Neuronal stem cell (in vitro differentiated cells): Measurements from ENCODE around the gene YIF1A.

Experiments
- DNase-seq: peaks from one replicate; pipeline ENCODE4 v3.0.0-alpha.2; 2013; ENCODE audit warnings: low spot score
- H2AFZ ChIP-seq: one replicate; pipeline ENCODE4 v1.6.1; 2013; ENCODE audit warnings: mild to moderate bottlenecking, low read length, inconsistent platforms
- H2AK5ac ChIP-seq: 2 replicates; pipeline ENCODE4 v1.6.1; 2013; ENCODE audit warnings: low read depth, mild to moderate bottlenecking, inconsistent platforms, low read length, moderate library complexity, mixed read lengths
- H2BK120ac ChIP-seq: 2 replicates; pipeline ENCODE4 v1.6.1; 2013; ENCODE audit warnings: low read depth, mild to moderate bottlenecking, inconsistent platforms, low read length, moderate library complexity, mixed read lengths
- H2BK12ac ChIP-seq: one replicate; pipeline ENCODE4 v1.6.1; 2013; ENCODE audit warnings: low read length, inconsistent platforms
- H2BK15ac ChIP-seq: 2 replicates; pipeline ENCODE4 v1.6.1; 2013; ENCODE audit warnings: mild to moderate bottlenecking, low read length, inconsistent platforms, mixed read lengths
- H2BK5ac ChIP-seq: one replicate; pipeline ENCODE4 v1.6.1; 2013; ENCODE audit warnings: inconsistent platforms, mild to moderate bottlenecking, low read length, moderate library complexity
- H3K14ac ChIP-seq: one replicate; pipeline ENCODE4 v1.6.1; 2013; ENCODE audit warnings: low read length, inconsistent platforms
- H3K18ac ChIP-seq: 2 replicates; pipeline ENCODE4 v1.6.1; 2013; ENCODE audit warnings: low read length, inconsistent platforms
- H3K23ac ChIP-seq: 2 replicates; pipeline ENCODE4 v1.6.1; 2013; ENCODE audit warnings: low read depth, mild to moderate bottlenecking, mixed read lengths, low read length, inconsistent platforms; ENCODE audit not compliant: poor library complexity
- H3K27ac ChIP-seq: replicated peaks from 3 replicates; pipeline ENCODE4 v1.5.1; 2013; ENCODE audit warnings: low read length, inconsistent platforms
- H3K27me3 ChIP-seq, 3 experiments: 2 replicates each; pipeline ENCODE4 v1.6.1; 2013; ENCODE audit warnings: low read length in 3 of 3, mild to moderate bottlenecking in 2 of 3, inconsistent platforms in 1 of 3, low read depth in 1 of 3, mixed read lengths in 1 of 3, moderate library complexity in 1 of 3; ENCODE audit not compliant: control insufficient read depth in 3 of 3, insufficient read depth in 3 of 3
- H3K36me3 ChIP-seq, 2 donors: replicated peaks in 1 of 2; 2 replicates each; pipeline ENCODE4 v1.6.1; 2013; ENCODE audit warnings: low read length in 2 of 2; ENCODE audit not compliant: control insufficient read depth in 2 of 2, insufficient read depth in 2 of 2
- H3K4ac ChIP-seq: 2 replicates; pipeline ENCODE4 v1.6.1; 2013; ENCODE audit warnings: inconsistent platforms, mild to moderate bottlenecking, low read length, moderate library complexity
- H3K4me1 ChIP-seq, 2 donors: 1 replicate in 1 of 2; 2 replicates in 1 of 2; pipeline ENCODE4 v1.6.1; 2013; ENCODE audit warnings: low read length in 2 of 2, low read depth in 1 of 2; ENCODE audit not compliant: control insufficient read depth in 2 of 2, insufficient read depth in 1 of 2
- H3K4me2 ChIP-seq: one replicate; pipeline ENCODE4 v1.6.1; 2013; ENCODE audit warnings: mild to moderate bottlenecking, low read length, inconsistent platforms; ENCODE audit not compliant: insufficient read depth, poor library complexity, severe bottlenecking
- H3K4me3 ChIP-seq, 2 donors: 2 replicates each; pipeline ENCODE4 v1.5.1; 2013; ENCODE audit warnings: low read length in 2 of 2, mild to moderate bottlenecking in 2 of 2, inconsistent platforms in 1 of 2, moderate library complexity in 1 of 2
- H3K79me1 ChIP-seq: one replicate; pipeline ENCODE4 v1.6.1; 2013; ENCODE audit warnings: low read depth, mild to moderate bottlenecking, inconsistent platforms, low read length, moderate library complexity
- H3K9ac ChIP-seq: one replicate; pipeline ENCODE4 v1.6.1; 2013; ENCODE audit warnings: mild to moderate bottlenecking, low read depth, low read length, inconsistent platforms; ENCODE audit not compliant: poor library complexity
- H3K9me3 ChIP-seq, 2 donors: replicated peaks in 1 of 2; 2 replicates each; pipeline versions ENCODE3 to v1.6.1; 2013; ENCODE audit warnings: low read length in 2 of 2, mild to moderate bottlenecking in 2 of 2, inconsistent platforms in 1 of 2, low read depth in 1 of 2, mixed read lengths in 1 of 2, moderate library complexity in 1 of 2; ENCODE audit not compliant: control insufficient read depth in 2 of 2, insufficient read depth in 1 of 2
- H4K8ac ChIP-seq: one replicate; pipeline ENCODE4 v1.6.1; 2013; ENCODE audit warnings: low read depth, mild to moderate bottlenecking, inconsistent platforms, low read length, moderate library complexity
- H4K91ac ChIP-seq: one replicate; pipeline ENCODE4 v1.6.1; 2013; ENCODE audit warnings: low read length, low read depth, mild to moderate bottlenecking, inconsistent platforms; ENCODE audit not compliant: poor library complexity
- WGBS, 2 donors: extraction: QIAGEN DNeasy Blood & Tissue Kit; methylation state at CpG; one replicate each; pipeline ENCODE4 v1.1.7; 2013; ENCODE audit warnings: missing lambda C conversion rate in 2 of 2, mixed read lengths in 1 of 2; ENCODE audit not compliant: insufficient read length in 2 of 2, insufficient replicate concordance in 1 of 2; ENCODE audit errors: extremely low coverage in 2 of 2; 5-methylcytosine and 5-hydroxymethylcytosine counted together

The YIF1A gene

DNA sequence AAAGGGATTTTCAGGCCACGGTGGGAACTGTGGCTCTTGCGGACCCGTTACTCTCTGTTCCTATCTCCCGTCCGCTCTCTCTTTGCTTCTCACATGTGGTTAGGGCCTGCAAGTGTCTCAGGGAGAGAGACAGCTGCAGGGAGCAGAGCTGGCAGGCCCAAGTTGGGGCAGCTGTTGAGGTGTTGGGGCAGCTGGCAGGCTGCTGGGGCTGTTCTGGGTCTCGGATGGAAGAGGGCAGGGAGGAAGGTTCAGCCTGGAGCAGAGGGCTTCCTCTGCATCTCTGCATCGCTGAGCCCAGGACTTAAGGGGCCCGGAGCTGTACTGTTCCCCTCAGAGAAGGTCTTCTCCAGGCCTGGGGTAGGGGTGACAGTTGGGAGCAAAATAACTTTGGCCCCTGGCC lies 13.5 kb downstream of the YIF1A start:
- Histone ChIP-seq H3K27ac (no peak overlapping the region), H3K4me2 (no peak overlapping the region), H3K18ac (no peak overlapping the region), H3K14ac (no peak overlapping the region), H3K79me1 (peaks cover 7% of the 10 kb centered on the region), H3K23ac (no peak overlapping the region), H2BK15ac (no peak overlapping the region), H2AFZ (no peak overlapping the region), H3K9ac (no peak overlapping the region), H3K4me1 (peaks cover 11 to 20% of the 10 kb centered on the region in 2 donors), H2BK5ac (no peak overlapping the region), H3K4ac (no peak overlapping the region), H3K27me3 (no peaks in the 10 kb centered on the region), H4K91ac (no peak overlapping the region), H2BK12ac (no peak overlapping the region), H3K4me3 (no peak overlapping the region), H3K9me3 (no peaks in the 10 kb centered on the region), H4K8ac (no peak overlapping the region), H2AK5ac (no peak overlapping the region), H2BK120ac (no peak overlapping the region), H3K36me3 (peaks cover 39 to 58% of the 10 kb centered on the region in 2 donors)
- WGBS, 2 donors, result no CpG with 5 or more reads among the region's 8 CpGs
- no peak for DNase-seq

DNA sequence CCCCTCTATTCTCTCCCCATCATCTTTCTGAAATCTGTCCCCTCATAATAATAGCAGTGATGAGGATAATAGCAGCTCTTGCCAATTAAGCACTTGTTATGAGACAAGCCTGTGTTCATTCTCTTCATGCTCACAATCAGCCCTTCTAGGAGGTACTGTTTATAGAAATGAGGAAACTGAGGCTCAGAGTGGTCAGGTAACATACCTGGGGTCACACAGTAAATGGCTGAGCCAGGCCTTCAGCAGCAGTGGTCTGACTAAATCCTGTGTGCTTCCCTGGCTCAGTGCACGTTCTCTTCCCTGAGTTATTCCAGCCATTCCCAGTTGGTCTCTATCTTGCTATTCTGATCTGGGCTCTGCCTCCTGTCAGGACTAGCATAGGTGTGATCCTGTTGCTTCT lies 14.7 kb downstream of the YIF1A start:
- no peak overlapping the region for H2BK5ac ChIP-seq

DNA sequence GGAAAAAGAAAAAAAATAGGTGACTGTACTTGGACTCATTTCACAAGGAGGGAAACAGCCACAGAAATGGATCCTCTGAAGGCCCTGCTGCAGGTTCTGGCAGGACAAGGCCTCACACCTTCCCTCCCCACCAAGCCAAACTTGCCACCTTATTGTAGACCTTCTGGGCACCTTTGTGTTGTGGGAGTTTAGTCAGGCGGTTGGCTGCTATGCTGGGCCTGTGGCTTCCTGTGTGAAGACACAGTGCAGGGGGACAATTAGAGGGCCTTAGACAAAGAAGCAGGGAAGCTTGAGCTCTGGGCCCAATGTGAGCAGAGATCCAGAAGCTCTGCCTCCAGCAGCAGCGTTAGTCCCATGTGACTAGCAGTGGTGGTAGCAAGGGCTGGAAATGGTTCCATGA lies 16.3 kb downstream of the YIF1A start:
- Histone ChIP-seq H2BK12ac (no peak overlapping the region), H4K8ac (no peak overlapping the region), H2BK5ac (no peak overlapping the region), H3K23ac (no peak overlapping the region), H3K4ac (no peak overlapping the region), H2BK120ac (no peak overlapping the region), H2AFZ (no peak overlapping the region), H3K18ac (no peak overlapping the region), H3K14ac (no peak overlapping the region), H3K9me3 (no peaks in the 10 kb centered on the region), H3K36me3 (peaks cover 39 to 63% of the 10 kb centered on the region in 2 donors), H3K27me3 (no peaks in the 10 kb centered on the region), H3K4me1 (peaks cover 2 to 5% of the 10 kb centered on the region in 2 donors), H2BK15ac (no peak overlapping the region), H3K27ac (no peak overlapping the region), H4K91ac (no peak overlapping the region), H2AK5ac (no peak overlapping the region), H3K9ac (no peak overlapping the region), H3K4me3 (no peak overlapping the region), H3K79me1 (peaks cover 7% of the 10 kb centered on the region), H3K4me2 (no peak overlapping the region)
- no peak for DNase-seq
- WGBS, 2 donors, result no CpG with 5 or more reads among the region's 2 CpGs

More for the DNA sequence above, 14.7 kb downstream of the YIF1A start:
- DNase-seq, result no peak
- no peak overlapping the region for H2BK120ac ChIP-seq
- no peak overlapping the region for H3K4me2 ChIP-seq
- no peak overlapping the region for H3K27ac ChIP-seq
- no peak overlapping the region for H3K9ac ChIP-seq
- no peak overlapping the region for H3K23ac ChIP-seq
- WGBS, 2 donors, result no CpG with 5 or more reads among the region's 1 CpG
- H3K36me3 ChIP-seq, result peaks cover 39 to 63% of the 10 kb centered on the region in 2 donors
- H3K18ac ChIP-seq, result no peak overlapping the region
- H3K9me3 ChIP-seq, result no peaks in the 10 kb centered on the region
- no peak overlapping the region for H4K8ac ChIP-seq
- H2AK5ac ChIP-seq, result no peak overlapping the region
- no peak overlapping the region for H3K14ac ChIP-seq
- no peak overlapping the region for H3K4ac ChIP-seq
- peaks cover 8% of the 10 kb centered on the region for H3K79me1 ChIP-seq
- no peak overlapping the region for H2BK12ac ChIP-seq
- H3K4me1 ChIP-seq, result peaks cover 8 to 11% of the 10 kb centered on the region in 2 donors
- no peak overlapping the region for H2BK15ac ChIP-seq
- H3K4me3 ChIP-seq, result no peak overlapping the region
- no peak overlapping the region for H2AFZ ChIP-seq
- H3K27me3 ChIP-seq, result no peaks in the 10 kb centered on the region
- H4K91ac ChIP-seq, result no peak overlapping the region

DNA sequence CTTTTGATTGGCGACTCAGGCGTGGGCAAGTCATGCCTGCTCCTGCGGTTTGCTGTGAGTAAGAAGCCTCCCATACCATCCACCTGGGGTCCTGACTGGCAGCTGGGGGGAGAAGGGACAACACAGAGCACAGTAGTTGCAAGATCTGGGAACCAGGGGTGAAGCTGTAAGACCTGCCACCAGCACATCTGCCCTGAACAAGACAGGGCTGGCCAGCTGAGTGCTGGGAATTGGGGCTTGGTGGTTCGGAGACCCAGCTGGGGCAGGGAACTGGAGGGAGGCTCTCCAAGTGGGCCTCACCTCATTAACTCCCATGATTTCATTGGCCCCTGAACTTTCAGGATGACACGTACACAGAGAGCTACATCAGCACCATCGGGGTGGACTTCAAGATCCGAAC lies 17.1 kb downstream of the YIF1A start:
- no peaks in the 10 kb centered on the region for H3K27me3 ChIP-seq
- H3K4me3 ChIP-seq, result no peak overlapping the region
- no peak overlapping the region for H3K4ac ChIP-seq
- no peak overlapping the region for H3K18ac ChIP-seq
- DNase-seq, result no peak
- no peak overlapping the region for H2BK15ac ChIP-seq
- H3K4me2 ChIP-seq, result no peak overlapping the region
- WGBS, 2 donors, result no CpG with 5 or more reads among the region's 7 CpGs
- H3K14ac ChIP-seq, result no peak overlapping the region
- no peak overlapping the region for H4K91ac ChIP-seq
- H4K8ac ChIP-seq, result no peak overlapping the region
- H3K27ac ChIP-seq, result no peak overlapping the region
- peaks cover 7% of the 10 kb centered on the region for H3K79me1 ChIP-seq
- H2BK5ac ChIP-seq, result no peak overlapping the region
- no peak overlapping the region for H3K23ac ChIP-seq
- H3K36me3 ChIP-seq, result peaks cover 40 to 64% of the 10 kb centered on the region in 2 donors
- H3K9ac ChIP-seq, result no peak overlapping the region
- H2AK5ac ChIP-seq, result no peak overlapping the region
- no peak overlapping the region for H2AFZ ChIP-seq
- H3K4me1 ChIP-seq, result peaks cover 2 to 6% of the 10 kb centered on the region in 2 donors
- H3K9me3 ChIP-seq, result no peaks in the 10 kb centered on the region
- no peak overlapping the region for H2BK12ac ChIP-seq
- H2BK120ac ChIP-seq, result no peak overlapping the region
